Body of pancreas (tissue), 4 donors: Measurements from ENCODE around the gene SUN3.

Experiments used
- POLR2A ChIP-seq, 3 donors: fragments of 450-650 bp; IDR thresholded peaks; one replicate each; pipeline ENCODE4 v1.6.1; 2016; ENCODE audit warnings: antibody characterized with exemption in 3 of 3, mild to moderate bottlenecking in 2 of 3
- TF ChIP-seq, protein P1 (sequence below), 7 experiments: fragments of 450-650 bp in 4 of 7; fragments of 200-600 bp in 3 of 7; sonication (generic) in 3 of 7; IDR thresholded peaks; one replicate each; pipeline ENCODE4 v1.5.1; 2016 to 2019; ENCODE audit warnings: antibody characterized with exemption in 7 of 7

DNA sequence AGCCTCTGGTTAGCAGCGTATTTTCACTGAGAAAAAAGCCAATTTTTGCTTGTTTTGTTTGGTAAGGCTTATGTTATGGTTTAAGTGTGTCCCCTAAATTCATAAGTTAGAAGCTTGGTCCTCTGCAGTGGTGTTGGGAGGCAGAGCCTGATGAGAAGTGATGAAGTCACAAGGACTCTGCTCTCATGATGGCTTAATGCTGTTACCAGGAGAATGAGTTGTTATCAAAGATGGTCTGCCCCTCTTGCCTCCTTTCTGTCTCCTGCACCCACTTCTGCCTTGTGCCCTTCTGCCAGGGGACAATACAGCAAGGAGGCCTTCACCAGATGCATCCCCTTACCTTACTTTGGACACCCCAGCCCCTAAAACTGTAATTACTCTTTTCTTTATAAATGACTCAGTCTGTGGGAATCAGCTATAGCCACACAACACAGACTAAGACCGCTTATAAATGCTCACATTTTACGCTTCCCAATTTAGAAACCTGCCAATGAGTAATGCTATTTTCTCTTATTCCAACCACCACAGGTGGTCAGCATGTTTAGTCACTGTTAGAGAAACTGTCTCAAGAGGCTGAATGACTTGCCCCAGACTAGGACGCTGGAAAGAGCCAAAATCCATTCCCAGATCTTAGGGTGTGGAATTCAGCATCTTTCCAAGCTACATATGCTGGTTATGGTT is 74.5 kb downstream of the SUN3 start:
- TF ChIP-seq, protein P1, sequence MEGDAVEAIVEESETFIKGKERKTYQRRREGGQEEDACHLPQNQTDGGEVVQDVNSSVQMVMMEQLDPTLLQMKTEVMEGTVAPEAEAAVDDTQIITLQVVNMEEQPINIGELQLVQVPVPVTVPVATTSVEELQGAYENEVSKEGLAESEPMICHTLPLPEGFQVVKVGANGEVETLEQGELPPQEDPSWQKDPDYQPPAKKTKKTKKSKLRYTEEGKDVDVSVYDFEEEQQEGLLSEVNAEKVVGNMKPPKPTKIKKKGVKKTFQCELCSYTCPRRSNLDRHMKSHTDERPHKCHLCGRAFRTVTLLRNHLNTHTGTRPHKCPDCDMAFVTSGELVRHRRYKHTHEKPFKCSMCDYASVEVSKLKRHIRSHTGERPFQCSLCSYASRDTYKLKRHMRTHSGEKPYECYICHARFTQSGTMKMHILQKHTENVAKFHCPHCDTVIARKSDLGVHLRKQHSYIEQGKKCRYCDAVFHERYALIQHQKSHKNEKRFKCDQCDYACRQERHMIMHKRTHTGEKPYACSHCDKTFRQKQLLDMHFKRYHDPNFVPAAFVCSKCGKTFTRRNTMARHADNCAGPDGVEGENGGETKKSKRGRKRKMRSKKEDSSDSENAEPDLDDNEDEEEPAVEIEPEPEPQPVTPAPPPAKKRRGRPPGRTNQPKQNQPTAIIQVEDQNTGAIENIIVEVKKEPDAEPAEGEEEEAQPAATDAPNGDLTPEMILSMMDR (IDR thresholded peaks at IDR 0.05): no peak
- no peak for TF ChIP-seq POLR2A (IDR thresholded peaks at IDR 0.05)
